GDM1 (cell line): ENCODE results near the gene RAB31.
A peak's percentile ranks its signal among the peaks of the same experiment; 100 is the strongest.

ENCODE experiments used
- DNase-seq: peaks from one replicate; lab custom pipeline; 2025; lab: John Stamatoyannopoulos, UW

The RAB31 gene

DNA sequence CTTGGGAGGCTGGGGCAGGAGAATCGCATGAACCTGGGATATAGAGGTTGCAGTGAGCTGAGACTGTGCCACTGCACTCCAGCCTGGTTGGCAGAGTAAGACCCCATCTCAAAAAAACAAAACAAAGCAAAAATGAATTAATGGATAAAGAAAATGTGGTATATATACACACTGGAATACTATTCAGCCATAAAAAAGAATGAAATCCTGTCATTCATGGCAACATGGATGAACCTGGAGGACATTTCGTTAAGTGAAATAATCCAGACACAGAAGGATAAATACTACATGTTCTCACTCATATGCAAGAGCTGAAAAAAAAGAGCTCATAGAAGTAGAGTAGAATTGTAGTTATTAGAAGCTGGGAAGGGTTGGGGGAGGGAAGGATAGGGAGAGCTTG is 80.8 kb downstream of the RAB31 start:
- no peak for DNase-seq

DNA sequence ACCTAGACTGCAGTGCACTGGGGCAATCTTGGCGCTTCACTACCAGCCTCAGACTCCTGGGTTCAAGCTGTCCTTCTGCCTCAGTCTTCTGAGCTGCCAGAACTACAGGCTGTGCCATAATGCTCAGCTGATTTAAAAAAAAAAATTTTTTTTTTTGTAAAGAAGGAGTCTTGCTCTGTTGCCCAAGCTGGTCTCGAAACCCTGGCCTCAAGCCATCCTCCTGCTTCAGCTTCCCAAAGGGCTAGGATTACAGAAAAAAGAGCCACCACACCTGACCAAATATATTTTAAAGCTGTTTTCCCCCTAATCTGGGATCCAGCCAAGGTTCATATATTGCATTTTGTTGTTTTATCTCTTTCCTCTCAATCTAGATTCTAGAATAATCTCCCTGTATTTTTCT is 82.2 kb downstream of the RAB31 start:
- DNase-seq: no peak

DNA sequence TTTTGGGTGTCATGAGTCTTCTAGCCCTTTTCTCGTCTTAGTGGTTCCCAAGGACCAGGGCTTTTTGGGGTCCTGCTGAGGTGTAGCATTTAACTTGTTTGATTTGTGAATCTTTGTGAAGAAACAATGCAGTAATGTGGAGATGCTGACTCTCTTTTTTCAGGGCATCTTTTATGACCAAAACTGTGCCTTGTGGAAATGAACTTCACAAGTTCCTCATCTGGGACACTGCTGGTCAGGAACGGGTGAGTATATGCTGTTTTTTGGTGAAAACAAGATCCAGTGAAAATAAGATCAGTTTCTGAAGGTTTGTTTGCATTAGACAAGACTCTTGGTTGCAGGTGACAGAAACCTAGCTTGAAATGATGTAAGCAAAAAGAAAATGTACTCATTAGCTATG is 83.9 kb downstream of the RAB31 start:
- DNase-seq: no peak

DNA sequence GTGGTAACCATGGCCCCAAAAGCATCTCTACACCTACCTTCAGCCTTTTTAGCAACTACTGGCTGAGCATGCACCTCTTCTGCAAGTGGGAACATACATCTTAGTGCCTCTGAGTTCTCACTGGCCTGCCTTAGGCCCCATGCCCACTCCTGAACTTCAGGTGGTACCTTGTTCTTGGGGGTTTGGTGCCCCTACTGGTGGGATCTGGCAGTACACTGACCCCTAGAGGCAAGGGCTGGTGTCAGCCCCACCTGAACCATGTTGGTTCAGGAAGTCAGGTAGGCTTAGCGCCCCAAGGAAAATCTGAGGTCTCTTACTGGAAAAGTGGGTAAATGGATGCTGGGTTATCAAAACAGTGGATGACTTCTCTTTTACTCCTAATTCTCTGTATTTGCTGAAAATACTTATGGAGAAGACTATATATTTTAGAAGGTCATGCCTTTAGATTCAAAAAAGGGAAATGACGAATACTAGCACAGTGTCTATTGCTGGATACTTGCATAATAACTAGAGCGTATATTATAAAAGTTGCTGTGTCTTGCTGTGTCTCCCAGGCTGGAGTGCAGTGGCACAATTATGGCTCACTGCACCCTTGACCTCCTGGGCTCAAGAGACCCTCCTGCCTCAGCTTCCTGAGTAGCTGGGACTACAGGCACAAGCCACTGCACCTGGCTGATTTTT is 84.6 kb downstream of the RAB31 start:
- peak; percentile 19 for DNase-seq

DNA sequence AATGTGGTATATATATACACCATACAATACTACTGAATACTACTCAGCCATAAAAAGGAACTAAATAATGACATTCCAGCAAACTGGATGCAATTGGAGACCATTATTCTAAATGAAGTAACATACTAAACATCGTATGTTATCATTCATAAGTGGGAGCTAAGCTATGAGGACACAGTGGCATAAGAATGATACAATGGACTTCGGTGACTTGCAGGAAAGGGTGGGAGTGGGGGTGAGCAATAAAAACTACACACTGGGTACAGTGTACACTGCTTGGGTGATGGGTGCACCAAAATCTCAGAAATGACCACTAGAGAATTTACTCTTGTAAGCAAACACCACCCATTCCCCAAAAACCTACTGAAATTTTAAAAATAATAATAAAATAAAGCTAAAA is 87.9 kb downstream of the RAB31 start:
- no peak for DNase-seq

DNA sequence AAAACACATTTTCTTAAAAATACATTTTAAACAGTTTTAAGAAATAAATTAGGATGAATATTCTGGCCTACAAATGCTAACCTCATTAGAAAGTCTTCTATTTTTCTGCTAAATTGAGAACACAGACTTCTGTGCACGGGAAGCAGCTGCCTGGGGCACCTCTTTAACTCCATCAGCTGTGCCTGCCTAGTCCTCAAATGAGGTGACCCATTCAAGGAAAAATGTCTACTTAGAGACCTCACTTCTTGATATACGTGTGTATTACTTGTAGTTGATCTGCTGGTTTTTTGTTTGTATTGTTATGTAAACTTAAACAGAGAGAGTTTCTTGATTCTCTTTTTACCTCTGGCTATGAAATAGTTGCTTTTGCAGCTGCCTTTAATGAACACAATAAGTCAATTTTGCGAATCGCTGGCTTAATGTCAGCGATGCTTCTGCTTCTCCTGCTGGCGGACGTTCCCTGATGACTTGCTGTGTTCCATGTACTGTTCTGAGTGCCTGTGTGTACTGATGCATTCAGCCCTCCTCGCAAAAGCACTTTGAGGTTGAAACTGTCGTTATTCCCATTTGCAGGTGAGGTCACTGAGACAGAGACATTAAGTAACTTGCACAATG is 88.9 kb downstream of the RAB31 start:
- DNase-seq: no peak

DNA sequence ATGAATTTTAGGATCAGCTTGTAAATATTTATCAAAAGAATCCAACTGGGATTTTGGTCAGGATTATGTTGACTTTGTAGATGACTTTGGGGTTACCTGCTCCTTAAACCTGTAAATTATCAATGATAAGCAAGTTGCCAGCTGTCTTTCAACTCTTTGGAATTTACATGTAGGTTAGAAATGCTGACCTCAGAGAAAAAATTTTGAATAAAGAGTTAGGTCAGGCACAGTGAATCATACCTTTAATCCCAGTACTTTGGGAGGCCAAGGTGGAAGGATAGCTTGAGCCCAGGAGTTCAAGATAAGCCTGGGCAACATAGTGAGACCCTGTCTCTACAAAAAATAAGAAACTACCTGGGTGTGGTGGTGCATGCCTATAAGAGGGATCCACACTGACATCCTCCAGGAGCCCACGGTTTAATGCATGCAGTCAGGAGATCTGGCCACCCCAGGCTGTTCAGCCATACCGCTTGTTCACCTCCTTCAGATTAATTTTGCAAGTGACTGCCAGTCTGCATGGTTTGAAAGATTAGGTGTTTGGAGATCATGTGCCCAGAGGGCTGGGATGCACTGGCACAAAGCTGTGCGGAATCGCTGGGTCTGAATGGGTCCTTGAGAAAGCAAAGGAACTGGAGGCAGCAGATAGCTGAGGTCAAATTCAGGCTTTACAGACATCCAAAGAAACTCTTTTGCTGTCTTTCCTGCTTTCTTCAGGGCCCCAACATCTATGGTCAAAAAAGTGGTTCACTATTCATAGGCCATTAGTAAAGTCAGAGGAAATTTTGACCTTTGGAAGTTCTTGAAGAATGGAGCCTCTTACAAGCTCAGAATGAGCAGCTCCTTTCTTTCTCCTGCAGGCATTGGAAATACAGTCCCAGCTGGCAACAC is 94.3 kb downstream of the RAB31 start:
- DNase-seq: no peak

DNA sequence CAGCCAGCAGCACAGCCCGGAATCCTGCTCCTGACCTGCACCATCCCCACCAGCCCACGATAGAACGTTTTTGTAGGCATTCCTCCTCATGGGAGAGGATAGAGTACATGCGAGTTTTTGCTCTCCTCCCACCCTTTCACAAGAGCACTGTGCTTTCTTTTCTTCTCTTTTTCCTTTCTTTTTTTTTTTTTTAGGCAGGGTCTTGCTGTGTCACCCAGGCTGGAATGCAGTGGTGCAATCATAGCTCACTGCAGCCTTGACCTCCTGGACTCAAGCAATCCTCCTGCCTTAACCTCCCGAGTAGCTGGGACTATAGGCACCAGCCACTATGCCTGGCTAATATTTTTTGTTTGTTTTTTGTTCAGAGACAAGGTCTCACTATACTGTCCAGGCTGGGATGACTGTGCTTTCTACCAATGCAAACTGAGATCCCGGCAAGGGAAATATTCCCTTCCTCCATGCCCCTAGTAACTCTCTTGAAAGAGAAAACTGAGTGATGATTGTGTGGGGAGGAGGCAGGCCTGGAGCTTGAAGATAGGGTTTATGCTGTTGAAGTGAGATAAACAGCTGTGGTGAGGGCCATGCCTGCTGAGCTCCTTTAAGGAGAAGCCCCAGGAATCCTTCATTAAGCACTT is 95.1 kb downstream of the RAB31 start:
- DNase-seq: no peak

DNA sequence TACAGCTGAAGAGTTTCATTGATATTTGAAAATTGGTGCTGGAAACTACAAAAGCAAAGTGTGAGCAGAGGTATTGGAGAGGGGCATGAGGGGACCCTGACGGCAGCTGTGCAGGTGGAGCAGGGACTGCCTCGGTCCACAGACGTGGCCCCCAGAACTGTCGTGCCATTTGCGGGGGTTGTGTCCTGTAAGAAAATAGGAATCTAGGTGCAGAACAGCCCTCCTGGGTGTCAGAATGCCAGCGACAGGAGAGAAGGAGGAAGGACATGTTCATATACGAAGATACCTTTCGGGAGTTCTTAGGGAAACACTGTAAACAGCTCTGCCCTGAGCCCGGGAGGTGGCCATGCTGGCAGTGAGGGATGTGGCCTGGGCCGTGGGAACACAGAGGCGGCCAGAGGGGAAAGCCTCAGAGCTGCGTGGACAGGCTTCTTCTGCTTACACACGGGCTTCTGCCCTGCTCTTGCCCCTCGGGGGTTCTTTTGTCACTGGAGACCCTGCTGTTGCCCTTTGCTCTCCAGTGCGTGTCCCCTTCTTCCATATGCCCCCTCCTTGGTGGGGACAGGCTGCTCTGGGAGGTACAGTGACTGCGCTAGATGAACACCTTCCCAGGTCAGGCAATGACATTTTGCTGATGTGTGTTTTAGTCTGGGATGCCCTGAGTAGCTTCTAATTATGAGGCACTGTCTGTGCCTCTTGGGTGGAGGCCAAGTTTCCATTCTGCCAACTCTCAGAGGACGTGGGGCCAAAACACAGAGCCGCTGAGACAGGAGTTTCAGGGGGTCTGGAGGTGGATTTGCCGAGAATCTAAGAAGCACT is 95.8 kb downstream of the RAB31 start:
- DNase-seq: no peak

DNA sequence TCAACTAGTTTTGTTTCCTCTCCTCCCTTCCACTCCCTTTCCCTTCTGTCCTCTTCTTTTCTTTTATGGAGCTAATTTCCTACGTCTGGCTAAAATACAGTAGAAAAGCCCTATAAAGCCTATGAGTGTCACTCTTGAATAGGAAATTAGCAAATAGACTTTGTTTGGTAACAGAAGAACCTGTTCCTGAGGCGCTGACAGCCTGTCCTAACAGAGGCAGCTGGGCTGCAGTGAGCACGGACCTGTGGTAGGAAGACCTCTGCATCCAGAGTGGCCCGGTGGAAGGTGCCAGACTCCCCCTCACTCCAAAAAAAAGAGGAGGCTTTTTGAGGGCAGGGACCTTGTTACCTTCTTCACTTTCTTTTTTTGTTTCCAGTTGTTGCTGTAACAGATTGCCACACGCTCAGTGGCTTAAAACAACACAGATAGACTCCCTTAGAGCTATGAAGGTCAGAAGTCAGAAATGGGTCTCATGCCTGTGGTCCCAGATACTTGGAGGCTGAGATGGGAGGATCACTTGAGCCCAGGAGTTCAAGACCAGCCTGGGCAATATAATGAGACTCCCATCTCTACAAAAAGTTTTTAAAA is 96.5 kb downstream of the RAB31 start:
- DNase-seq: no peak

DNA sequence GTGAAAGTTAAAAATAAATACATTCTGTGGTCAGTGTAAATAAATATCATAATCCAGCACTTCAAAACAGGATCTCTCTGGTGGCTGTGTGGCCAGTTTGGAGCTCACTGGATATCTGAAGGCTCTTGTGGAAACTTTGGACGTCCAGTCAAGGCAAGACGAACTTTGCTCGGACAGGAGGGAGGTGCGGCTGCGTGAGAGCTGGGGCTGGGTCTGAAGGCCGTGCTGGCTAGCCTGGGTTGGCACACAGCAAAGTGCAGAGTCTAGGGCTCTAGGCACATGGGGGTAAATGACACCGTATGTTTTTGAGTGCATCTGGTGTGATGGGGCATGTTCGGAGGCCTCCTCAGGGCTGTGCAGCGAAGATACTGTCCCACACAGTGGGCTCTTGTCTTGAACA is 98.8 kb downstream of the RAB31 start:
- no peak for DNase-seq

DNA sequence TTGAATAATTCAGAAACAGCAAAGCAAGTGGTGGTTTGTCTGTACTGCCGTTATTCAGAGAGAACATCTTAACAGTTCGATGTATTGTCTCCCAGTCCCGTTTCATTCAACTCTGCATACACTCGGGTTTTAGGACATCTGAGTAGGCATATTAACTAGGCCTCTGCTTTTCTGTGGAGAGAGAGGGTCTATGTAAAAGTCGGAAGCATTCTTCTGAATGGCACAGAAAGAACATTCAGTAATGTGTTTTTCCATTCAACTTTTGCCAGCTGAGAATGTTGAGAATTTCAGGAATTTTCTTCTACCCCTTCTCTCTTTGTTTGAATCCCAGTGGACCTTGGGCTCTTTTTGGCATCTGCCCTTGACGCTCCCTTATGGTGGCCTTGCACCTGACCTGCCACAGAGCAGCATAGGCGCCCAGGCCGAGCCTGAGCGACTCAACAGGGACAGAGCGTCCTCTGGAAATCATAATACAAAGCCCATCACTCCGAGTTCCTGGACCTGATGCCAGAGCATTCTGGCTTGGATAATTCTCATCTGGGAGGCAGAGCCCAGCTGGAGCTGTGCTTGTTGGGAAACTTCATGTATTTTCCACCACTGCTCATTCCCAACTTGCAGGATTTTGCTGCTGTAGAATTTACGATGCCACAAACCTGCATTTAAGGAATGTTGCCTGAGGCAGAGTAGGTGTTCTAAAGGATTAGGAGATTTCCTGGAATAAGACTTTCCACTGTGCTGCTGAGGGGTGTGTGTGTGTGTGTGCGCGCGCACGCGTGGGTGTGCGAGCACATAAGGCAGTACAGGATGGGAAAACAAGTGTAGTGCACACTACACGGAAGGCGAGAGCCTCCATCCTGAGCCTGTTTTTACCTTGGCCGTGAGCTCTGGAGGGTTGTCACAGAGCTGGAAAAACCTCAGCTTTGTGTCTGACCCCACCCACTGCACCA is 100.5 kb downstream of the RAB31 start:
- no peak for DNase-seq

DNA sequence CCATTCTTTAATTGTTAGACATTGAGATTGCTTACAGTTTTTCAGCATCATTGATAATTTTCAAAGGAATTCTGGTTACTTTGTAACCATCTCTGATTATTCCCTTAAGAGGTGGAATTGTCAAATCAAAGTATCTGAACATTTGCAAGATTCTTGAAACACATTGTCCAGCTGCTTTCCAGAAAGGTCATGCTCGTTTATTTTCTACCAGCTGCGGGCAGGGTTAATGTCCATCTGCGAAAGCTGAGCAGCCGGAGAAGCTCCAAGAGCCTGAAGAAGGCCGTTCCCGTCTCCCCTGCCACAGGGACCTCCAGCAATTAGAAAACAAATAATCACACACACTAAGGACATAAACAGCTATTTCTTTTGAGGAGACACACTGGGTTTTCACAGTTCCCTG is 101.6 kb downstream of the RAB31 start:
- DNase-seq: no peak

DNA sequence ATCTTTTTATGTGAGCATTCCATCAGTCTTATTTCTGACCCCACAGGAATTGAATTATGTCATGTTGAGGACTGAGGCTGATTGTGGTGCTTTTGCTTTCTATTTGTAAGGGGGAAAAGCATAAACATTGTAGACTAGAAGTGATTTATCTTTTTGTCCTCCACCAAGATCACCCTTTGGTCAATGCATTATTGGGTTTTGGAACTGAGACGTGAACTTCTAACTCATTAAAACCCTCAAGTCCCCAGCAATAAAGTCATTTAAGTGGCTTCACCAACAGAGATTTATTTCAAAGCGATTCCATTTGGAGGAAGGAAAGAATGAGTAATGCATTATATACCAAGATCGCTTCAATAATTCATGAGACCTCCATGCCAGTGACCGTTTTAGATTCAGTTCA is 102.2 kb downstream of the RAB31 start:
- no peak for DNase-seq

DNA sequence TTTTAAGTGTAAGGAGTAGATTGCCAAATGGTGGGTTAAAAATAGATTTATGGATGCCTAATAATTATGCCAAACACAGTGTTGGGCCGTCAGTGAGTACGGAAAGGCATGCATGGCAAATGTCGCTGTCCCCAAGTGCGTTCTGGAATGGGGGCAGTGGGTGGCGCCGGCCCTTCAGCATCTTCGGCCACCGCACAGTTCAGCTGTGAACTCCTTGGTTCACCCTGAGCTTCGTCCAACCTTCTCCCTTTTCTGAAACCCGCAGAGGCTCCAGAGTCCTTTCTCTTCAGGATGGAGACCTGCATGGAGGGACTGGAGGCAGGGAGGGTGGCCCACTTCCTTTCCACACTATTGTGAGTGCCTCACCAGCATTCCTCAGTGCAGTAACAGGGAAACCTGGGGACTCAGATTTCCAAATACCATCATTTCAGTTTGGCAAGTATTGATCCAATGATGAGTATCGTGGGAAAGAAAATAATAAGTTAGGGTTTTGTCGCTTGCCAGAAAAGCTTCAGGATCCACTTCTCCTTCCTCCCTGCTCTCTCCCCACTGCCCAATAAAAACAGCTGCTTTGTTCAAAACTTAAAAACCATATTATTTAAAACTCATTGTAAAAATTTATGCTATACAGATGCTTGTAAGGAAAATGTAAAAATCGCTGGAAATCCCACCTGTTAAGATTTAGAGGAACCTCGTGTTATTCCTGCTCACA is 103.0 kb downstream of the RAB31 start:
- DNase-seq: no peak

DNA sequence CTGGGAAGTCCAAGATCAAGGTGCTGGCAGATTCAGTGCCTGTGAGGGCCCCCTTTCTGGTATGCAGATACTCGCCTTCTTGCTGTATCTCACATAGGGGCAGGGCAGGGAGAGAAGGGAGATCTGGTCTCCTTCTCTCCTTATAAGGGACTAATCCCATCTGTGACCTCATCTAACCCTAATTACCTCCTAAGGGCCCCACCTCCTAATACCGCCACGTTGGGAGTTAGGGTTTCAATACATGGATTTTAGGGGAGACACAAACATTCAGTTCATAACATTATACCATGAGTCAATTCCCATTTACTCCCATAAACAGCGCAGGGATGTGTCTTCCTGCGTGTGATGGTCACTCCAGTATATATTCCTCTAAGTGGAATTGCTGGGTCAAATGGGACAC is 103.9 kb downstream of the RAB31 start:
- no peak for DNase-seq

DNA sequence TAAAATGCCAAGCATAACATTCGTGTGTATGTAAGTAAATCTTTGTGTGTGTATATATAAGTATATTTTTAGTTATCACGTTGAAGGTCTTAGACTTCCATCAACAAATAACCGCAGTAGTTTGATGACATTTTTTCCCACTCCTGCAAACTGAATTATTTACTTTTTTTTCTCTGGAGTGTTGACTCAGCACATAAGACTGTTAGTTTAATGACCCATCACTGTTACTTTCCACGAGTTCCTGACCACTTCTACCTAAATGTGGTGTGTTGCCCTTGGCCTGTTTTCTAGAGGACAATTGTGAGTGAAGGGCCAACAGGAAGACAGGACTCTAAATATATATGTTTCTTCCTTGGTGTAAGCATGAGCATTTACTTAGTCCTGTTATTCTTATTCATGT is 106.3 kb downstream of the RAB31 start:
- no peak for DNase-seq

DNA sequence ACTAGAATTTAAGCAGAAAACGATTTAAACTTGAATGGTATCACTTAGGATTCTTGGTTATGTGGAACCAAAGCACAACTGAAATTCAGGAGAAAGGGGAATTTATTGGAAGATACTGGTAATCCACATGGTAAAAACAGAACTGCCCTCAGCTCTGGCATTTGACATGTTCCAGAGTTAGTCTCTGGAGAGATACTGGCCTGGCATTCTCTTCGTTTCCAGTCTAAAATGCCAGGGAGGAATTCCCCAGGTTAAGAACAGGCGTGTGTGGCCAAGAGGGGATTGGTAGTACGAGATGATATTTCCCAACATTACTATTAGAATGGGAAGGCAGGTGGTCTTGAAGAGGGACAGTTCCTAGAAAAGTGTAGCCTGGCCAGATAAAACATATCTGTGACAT is 109.2 kb downstream of the RAB31 start:
- DNase-seq: no peak

DNA sequence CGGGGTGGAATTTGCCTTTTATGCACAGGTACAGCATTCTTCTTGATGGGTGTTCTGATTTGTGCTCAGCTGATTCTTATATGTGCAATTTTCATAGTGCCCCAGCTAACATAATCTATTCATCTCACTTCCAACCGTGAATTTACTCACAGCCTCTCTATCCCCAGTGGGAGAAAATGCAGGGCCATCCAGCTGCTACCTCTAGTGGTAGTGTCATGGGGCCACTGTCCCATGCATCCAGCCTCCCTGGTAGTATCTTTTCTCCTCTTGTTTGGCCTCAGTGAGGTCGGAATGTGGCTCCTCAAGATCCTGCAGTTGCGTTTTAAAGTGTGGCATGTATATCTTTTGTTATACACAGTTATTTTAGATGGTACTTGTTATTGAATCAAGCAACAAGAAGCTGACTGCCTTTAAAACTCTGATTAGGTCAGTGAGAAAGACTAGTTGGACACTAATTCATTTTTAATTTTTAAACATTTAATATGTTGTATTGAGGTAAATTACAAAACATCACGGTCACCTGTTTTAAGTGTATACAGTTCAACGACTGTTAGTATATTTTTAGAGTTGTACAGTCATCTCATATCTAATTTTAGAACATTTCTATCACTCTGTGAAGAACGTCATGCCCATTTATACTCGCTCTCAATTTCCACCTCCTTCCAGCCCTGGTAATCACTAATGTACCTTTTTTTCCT is 109.8 kb downstream of the RAB31 start:
- DNase-seq: no peak
